Measurements from ENCODE around the gene ASPHD2. TPM values are rescaled to one million over a fixed set of nuclear protein-coding genes. Genes with fewer than 3 reads are reported as not detected.

ASPHD2 gene
- total RNA-seq (2022), result 0.40 and 0.71 TPM in 2 replicates
- percentile 26 among the genes with signal in this experiment for Bru-seq, nascent RNA
- percentile 13 among the genes with signal in this experiment for BruChase-seq, experiment 1, labeled RNA remaining after a 6-hour chase
- BruChase-seq, experiment 2, labeled RNA remaining after a 2-hour chase, result percentile 22 among the genes with signal in this experiment
- long read RNA-seq, partial matches to known transcripts, result 0 of 2 reads
- long read RNA-seq, other reads (novel, unspliced or antisense), result 0 of 2 reads

- intact Hi-C loops (cut with micrococcal nuclease; ENCODE audit: unreplicated experiment), result no loop called here
- Mint-ChIP-seq H3K4me1 (ENCODE audit: low read depth, unreplicated experiment) (no peaks in the 10 kb centered on the region), H3K36me3 (ENCODE audit: insufficient read depth, unreplicated experiment) (peaks cover 17% of the 10 kb centered on the region), H3K27me3 (ENCODE audit: unreplicated experiment) (peaks cover 89% of the 10 kb centered on the region), H3K27ac (ENCODE audit: unreplicated experiment) (peak within 1 kb of the TSS; percentile 37), H3K9me3 (ENCODE audit: low read depth, unreplicated experiment) (no peaks in the 10 kb centered on the region), H3K4me3 (ENCODE audit: low read depth, unreplicated experiment) (peak within 1 kb of the TSS; percentile 84)
- BruUV-seq (replicated peaks), result no TSS peak
- TF ChIP-seq CTCF (IDR thresholded peaks at IDR 0.05; ENCODE audit: unreplicated experiment), result no peak
- CTCF ChIA-PET, result interaction anchor here (0.6 kb wide), 1 partner anchor 20 kb away, joined by 7 read pairs; no protein-coding TSS in a partner anchor
- peak; percentile 59 for DNase-seq
Observed at GRCh38 chr22:26428515-26429457, at the start of gene ASPHD2. ASPHD2 (plus strand) TSS chr22:26429260; CDS start chr22:26433616, 4,356 bp downstream.

GRCh38 chr22:26380072-26380830 is 48.8 kb upstream of the ASPHD2 start:
- BruUV-seq (replicated peaks), result no TSS peak

GRCh38 chr22:26382782-26383181 is 46.3 kb upstream of the ASPHD2 start:
- Mint-ChIP-seq H3K9me3 (ENCODE audit: low read depth, unreplicated experiment) (no peaks in the 10 kb centered on the region), H3K4me3 (ENCODE audit: low read depth, unreplicated experiment) (no peak overlapping the region), H3K27ac (ENCODE audit: unreplicated experiment) (no peak overlapping the region), H3K27me3 (ENCODE audit: unreplicated experiment) (peaks cover 84% of the 10 kb centered on the region), H3K4me1 (ENCODE audit: low read depth, unreplicated experiment) (peaks cover 2% of the 10 kb centered on the region), H3K36me3 (ENCODE audit: insufficient read depth, unreplicated experiment) (no peaks in the 10 kb centered on the region)
- CTCF ChIA-PET, result interaction anchor here (0.6 to 0.7 kb wide), 2 partner anchors 9 to 16 kb away, joined by 4 to 5 read pairs; no protein-coding TSS in a partner anchor
- no peak for TF ChIP-seq CTCF (IDR thresholded peaks at IDR 0.05; ENCODE audit: unreplicated experiment)
- intact Hi-C loops (cut with micrococcal nuclease; ENCODE audit: unreplicated experiment), result no loop called here
- BruUV-seq (replicated peaks), result no TSS peak
- no peak for DNase-seq

More at GRCh38 chr22:26380072-26380830, 48.8 kb upstream of the ASPHD2 start:
- Mint-ChIP-seq H3K9me3 (ENCODE audit: low read depth, unreplicated experiment) (no peaks in the 10 kb centered on the region), H3K27ac (ENCODE audit: unreplicated experiment) (no peak overlapping the region), H3K4me3 (ENCODE audit: low read depth, unreplicated experiment) (no peak overlapping the region), H3K4me1 (ENCODE audit: low read depth, unreplicated experiment) (peaks cover 8% of the 10 kb centered on the region), H3K27me3 (ENCODE audit: unreplicated experiment) (peaks cover 100% of the 10 kb centered on the region), H3K36me3 (ENCODE audit: insufficient read depth, unreplicated experiment) (no peaks in the 10 kb centered on the region)
- TF ChIP-seq CTCF (IDR thresholded peaks at IDR 0.05; ENCODE audit: unreplicated experiment), result no peak
- CTCF ChIA-PET, result interaction anchor here (0.6 kb wide), 1 partner anchor 29 kb away, joined by 8 read pairs; no protein-coding TSS in a partner anchor
- DNase-seq, result no peak
- intact Hi-C loops (cut with micrococcal nuclease; ENCODE audit: unreplicated experiment), result no loop called here

GRCh38 chr22:26383968-26384556 is 45.0 kb upstream of the ASPHD2 start:
- Mint-ChIP-seq H3K27ac (ENCODE audit: unreplicated experiment) (no peak overlapping the region), H3K9me3 (ENCODE audit: low read depth, unreplicated experiment) (no peaks in the 10 kb centered on the region), H3K36me3 (ENCODE audit: insufficient read depth, unreplicated experiment) (no peaks in the 10 kb centered on the region), H3K4me3 (ENCODE audit: low read depth, unreplicated experiment) (no peak overlapping the region), H3K4me1 (ENCODE audit: low read depth, unreplicated experiment) (no peaks in the 10 kb centered on the region), H3K27me3 (ENCODE audit: unreplicated experiment) (peaks cover 83% of the 10 kb centered on the region)
- TF ChIP-seq CTCF (IDR thresholded peaks at IDR 0.05; ENCODE audit: unreplicated experiment), result no peak
- no TSS peak for BruUV-seq (replicated peaks)
- intact Hi-C loops (cut with micrococcal nuclease; ENCODE audit: unreplicated experiment), result no loop called here
- CTCF ChIA-PET, result interaction anchor here (0.6 kb wide), 1 partner anchor 8 kb away, joined by 6 read pairs; no protein-coding TSS in a partner anchor
- no peak for DNase-seq
